NOMO-1 treated with DMSO at 0.1 percent for 48 hours (cell line): Measurements from ENCODE around the gene OR4K2.
"Not testable (repeated sequence)": the region's sequence is repeated elsewhere in the genome, so short reads cannot be mapped to it uniquely, and the experiment has no call there.

Experiments used
- DNase-seq: peaks from one replicate; lab custom pipeline; 2025; ENCODE audit not compliant: unreplicated experiment; lab: John Stamatoyannopoulos, UW

OR4K2 gene, protein sequence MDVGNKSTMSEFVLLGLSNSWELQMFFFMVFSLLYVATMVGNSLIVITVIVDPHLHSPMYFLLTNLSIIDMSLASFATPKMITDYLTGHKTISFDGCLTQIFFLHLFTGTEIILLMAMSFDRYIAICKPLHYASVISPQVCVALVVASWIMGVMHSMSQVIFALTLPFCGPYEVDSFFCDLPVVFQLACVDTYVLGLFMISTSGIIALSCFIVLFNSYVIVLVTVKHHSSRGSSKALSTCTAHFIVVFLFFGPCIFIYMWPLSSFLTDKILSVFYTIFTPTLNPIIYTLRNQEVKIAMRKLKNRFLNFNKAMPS

GRCh38 chr14:19874842-19875241 lies at the start of gene OR4K2:
Gene OR4K2, plus strand, starts transcription at chr14:19875142. Its CDS starts 1,126 bp downstream, at chr14:19876268.
- no peak for DNase-seq

DNA sequence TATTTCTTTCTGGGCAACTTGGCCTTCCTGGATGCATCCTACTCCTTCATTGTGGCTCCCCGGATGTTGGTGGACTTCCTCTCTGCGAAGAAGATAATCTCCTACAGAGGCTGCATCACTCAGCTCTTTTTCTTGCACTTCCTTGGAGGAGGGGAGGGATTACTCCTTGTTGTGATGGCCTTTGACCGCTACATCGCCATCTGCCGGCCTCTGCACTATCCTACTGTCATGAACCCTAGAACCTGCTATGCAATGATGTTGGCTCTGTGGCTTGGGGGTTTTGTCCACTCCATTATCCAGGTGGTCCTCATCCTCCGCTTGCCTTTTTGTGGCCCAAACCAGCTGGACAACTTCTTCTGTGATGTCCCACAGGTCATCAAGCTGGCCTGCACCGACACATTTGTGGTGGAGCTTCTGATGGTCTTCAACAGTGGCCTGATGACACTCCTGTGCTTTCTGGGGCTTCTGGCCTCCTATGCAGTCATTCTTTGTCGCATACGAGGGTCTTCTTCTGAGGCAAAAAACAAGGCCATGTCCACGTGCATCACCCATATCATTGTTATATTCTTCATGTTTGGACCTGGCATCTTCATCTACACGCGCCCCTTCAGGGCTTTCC lies 47.2 kb upstream of the OR4K2 start:
- not testable (repeated sequence) for DNase-seq

- DNase-seq = no peak
These were observed 46.6 kb upstream of the OR4K2 start for GRCh38 chr14:19828314-19828713.

DNA sequence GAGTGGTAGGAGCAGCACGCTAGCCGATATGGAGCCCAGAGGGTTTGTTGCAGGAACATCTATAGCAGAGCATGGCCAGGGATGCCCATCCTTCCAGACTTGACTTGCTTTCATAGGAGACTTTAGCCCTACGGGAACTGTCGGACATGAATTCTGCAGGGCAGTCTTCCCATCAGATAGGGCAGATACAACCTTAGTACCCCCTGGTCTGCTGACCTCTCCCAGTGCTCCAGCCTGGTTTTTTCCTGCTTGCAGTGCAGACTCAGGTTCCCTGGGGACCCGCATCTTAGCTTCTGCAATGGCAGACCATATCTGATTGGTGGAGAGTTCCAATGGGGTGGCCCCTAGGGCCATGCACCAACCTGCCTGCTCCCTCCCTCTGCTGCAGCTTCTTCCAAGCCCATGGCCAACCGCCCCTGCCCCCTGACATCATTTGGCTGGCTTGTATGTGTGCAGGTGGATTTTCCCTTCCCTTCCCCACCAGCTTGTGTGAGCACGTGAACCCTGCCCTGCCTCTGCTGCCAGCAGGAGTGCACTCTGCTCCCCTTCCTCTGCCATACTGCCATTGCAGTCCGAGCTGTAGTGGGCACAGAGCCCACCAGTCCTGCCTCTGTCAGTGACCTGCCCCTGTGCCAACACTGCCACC lies 40.6 kb upstream of the OR4K2 start:
- not testable (repeated sequence) for DNase-seq

DNA sequence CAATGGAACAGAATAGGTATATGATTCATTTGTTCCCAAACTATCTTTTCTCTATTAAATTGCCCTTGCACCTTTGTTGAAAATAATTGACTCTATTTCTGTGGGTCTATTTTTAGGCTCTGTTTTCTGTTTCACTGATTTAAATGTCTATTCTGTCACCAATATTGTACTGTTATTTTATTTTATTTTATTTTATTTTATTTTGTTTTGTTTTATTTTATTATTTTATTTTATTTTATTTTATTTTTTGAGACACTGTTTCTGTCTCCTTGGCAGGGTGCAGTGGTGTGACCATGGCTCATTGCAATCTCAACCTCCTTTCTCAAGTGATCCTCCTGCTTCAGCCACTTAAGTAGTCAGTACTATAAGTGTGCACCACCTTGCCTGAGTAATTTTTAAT lies 36.5 kb upstream of the OR4K2 start:
- no peak for DNase-seq

DNA sequence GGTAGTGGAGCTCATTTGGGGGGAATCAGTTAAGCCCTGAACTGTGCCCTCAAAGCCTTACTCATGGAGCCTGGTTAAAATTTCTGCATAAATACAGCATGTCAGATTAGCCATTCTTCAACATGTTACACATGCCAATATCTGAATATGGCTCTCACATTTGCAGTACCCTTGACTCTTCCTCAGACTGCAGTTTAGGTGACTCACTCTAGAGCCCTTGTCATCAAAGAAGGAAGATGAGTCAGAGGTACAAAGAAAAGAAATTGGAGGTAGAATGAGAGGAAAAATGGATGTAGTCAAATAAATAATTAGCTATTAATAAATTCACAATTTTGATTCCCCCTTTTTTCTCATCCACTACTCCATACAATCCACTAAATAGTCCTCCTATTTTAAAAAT lies 23.6 kb upstream of the OR4K2 start:
- no peak for DNase-seq

- DNase-seq = not testable (repeated sequence)
These were observed 8.8 kb upstream of the OR4K2 start for GRCh38 chr14:19866061-19866669.

- no peak for DNase-seq
These were observed 1.8 kb upstream of the OR4K2 start for GRCh38 chr14:19873178-19873577.

DNA sequence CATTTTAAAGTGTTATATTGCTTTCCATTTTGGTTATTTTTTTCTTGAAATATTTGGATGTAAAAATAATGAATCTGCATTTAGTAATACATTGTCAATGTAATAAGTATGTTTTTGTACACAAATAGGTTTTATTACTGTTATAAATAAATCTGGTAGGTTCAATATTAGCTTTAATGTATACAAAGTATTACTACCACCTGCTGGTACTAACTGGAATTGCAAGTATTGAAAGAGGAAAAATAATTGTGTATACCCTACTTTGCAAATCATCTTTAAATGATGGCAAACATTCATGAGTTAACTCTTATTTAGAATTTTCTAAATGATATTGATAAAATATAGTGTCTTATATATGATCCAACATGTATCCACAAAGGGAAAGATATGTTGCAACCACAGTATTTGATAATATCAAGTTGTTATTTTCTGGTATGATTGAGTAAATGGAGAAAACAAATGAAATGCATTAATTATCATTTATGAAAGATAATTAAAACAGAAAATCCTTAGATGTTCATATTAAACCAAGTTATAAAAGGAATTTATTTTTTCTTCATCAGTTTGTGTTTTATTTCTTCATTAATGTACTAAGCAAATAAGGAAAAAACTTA lies 3.2 kb downstream of the OR4K2 start:
- DNase-seq = no peak

DNA sequence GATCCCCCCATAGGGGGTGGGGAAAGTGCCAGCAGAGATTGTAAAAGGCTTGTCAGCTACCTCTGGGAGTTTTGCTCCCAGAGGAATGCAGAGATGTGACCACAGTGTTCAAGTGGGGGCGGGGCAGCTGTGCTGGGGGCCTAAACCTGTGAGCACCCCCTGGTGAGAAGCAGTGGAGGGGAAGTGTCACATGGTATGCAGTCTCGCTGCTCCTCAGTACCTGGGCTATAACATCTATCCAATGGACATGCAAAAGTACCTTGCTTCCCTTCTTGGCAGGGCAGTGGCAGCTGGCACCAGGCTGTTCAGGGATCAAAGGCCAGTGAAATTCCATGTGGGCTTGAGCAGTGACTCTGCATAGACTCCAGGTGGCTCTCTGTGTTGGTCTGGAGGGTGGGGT lies 20.3 kb downstream of the OR4K2 start:
- no peak for DNase-seq

- no peak for DNase-seq
These were observed 26.1 kb downstream of the OR4K2 start for GRCh38 chr14:19900999-19901398.

GRCh38 chr14:19902409-19902808 lies 27.5 kb downstream of the OR4K2 start:
- DNase-seq = peak; percentile 76

DNA sequence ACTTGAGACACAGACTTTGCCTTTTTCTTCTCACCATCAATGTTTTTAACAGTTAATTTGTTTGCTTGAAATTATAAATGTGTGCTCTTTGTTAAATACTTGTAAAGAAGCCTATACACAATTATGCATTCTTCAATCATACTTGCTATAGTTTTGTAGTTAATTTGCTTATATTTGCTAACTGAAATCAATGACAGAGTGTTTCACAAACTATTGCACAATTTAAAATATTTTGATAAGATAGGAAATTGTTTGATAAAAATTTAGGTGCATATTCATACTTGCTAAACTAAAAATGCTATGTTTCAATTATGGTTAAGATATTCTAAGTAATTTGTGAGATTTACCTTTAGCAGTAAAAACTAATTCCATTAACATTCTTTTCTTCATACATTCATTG lies 31.7 kb downstream of the OR4K2 start:
- DNase-seq = no peak

DNA sequence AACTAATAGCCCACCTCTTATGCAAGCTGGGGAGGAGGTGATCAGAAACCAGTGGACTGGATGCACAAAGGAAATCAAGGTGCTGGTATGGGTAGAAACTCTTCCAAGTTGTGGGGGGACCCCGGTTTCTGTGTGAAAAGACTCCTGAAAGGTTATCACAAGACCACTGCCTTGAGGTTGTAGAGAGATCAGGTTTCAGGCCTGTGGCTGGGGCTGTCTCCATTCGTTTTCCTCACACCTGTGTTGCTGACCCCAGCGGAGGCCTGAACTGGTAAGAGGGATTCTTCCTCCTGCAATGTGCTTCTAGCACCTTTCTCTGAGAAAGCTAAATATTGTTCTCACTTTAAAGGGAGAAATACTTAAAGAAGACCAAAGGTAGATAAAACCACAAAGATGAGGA lies 36.2 kb downstream of the OR4K2 start:
- DNase-seq = no peak

DNA sequence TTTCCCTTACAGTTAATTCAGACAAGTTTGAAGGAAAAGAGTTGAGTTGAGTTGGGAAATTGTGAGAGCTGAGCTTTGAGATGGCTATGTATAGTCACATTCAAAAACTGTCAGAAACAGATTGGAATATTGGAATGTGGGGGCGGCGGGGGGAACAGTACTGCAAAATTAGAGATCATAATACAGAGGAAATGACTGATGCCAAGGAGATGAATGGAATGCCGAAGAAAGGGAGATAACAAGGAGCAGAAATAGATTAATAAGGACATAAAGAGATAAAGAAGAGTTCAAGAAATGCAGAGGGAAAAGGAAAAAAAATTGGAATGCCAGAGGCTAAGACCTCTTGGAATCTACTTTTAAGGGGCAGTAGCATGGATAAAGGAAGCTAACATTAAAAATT lies 42.3 kb downstream of the OR4K2 start:
- no peak for DNase-seq

- DNase-seq = no peak
These were observed 43.1 kb downstream of the OR4K2 start for GRCh38 chr14:19917955-19918518.

DNA sequence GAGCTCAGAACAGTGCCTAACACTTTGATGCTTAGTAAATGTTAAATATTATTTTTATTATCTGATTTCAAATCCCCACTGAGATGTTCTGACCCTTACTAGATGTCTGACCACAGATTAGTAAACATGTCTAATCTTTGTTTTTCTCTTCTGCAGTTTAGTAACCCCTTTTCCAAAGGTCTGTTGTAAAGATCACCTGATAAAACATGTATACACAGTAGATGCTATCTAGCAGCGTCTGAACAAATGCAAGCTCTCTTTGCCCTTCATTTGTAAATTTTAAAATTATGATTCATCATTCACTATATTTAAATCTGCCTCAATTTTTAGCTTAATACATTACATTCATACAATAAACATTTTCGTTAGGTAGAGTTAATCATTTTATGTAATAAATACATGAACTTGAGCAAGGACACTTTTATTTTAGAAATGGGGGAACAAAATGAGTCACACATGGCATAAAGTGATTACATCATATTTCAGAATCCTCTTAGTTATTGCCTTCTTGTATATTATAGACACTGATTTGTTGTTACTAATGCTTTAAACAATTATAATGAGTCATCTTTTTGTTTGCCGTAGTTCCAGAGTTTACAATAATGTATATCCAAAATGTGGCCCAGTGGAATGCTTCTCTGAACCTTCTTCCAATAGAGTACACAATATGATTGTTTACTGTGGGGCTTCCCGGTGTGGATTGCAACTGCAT lies 43.8 kb downstream of the OR4K2 start:
- no peak for DNase-seq

DNA sequence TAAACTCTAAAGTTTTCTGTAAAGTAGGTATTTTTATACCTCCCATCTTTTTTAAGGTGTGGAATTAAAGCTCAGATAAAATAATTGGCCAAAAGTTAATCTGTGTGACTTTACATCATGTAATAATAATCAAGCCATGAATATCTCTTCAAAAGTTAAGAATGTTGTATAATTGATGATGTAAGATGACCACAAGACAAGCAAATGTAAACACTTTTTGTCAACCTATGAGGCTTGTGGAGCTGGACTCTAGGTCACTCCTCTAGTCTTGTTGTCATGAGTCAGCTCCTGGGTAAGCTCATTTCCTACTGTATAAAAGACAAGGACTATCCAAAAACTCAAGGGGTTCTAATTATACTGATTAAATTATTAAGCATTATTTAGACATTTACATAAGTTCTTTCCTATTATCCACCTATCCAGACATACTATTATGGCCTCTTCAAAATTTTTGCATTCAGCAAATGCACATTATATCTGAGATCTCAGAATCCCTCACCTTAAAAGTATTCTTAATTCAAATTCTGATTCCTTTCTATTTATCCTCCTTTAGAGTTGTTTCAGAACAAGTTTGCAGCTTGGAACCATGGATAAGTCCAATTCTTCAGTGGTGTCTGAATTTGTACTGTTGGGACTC lies 45.2 kb downstream of the OR4K2 start, which contains the start of gene OR4K5:
Gene OR4K5, plus strand, starts transcription at position 587 of the 637 bp plus-strand sequence. Its CDS starts 0 bp downstream, at position 587.
- DNase-seq = no peak

GRCh38 chr14:19930617-19931016 lies 55.7 kb downstream of the OR4K2 start, which contains the start of gene OR4K1:
Gene OR4K1, plus strand, starts transcription at chr14:19930917. Its CDS starts 4,750 bp downstream, at chr14:19935667.
- no peak for DNase-seq
